ENCODE results near the gene SLC6A13.

DNA sequence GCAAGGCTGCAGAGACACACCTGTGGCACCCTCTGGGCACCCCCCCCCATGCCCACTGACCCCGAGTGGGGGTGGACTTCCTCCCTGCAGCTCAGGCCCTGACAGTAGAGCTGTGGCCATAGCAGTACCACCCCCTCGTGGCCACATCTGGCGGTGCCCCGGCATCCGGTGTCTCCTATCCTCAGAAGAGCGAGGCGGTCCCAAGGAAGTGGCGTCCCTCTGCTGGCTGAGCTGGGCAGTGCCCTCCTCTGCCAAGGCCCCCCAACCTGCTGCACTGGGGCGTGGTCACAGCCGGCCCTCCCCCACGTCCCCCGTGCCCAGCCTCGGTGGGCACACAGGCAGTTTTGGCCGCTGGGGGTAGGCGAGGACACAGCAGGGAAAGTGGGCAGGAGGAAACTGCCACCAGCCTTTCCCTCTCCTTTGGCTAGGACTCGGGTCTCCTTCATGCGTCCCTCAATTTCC lies 42.7 kb downstream of the SLC6A13 start:
- TF ChIP-seq, protein P1, sequence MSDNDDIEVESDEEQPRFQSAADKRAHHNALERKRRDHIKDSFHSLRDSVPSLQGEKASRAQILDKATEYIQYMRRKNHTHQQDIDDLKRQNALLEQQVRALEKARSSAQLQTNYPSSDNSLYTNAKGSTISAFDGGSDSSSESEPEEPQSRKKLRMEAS (IDR thresholded peaks at IDR 0.05; ENCODE audit: low read depth, low read length): 0 out of 2 replicates have a peak, but pooled peaks have one; percentile 9
- TF ChIP-seq, protein P2, sequence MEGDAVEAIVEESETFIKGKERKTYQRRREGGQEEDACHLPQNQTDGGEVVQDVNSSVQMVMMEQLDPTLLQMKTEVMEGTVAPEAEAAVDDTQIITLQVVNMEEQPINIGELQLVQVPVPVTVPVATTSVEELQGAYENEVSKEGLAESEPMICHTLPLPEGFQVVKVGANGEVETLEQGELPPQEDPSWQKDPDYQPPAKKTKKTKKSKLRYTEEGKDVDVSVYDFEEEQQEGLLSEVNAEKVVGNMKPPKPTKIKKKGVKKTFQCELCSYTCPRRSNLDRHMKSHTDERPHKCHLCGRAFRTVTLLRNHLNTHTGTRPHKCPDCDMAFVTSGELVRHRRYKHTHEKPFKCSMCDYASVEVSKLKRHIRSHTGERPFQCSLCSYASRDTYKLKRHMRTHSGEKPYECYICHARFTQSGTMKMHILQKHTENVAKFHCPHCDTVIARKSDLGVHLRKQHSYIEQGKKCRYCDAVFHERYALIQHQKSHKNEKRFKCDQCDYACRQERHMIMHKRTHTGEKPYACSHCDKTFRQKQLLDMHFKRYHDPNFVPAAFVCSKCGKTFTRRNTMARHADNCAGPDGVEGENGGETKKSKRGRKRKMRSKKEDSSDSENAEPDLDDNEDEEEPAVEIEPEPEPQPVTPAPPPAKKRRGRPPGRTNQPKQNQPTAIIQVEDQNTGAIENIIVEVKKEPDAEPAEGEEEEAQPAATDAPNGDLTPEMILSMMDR (IDR thresholded peaks at IDR 0.05; ENCODE audit: low read depth, low read length): peak; percentile 89
- TF ChIP-seq POLR2A (IDR thresholded peaks at IDR 0.05; ENCODE audit: extremely low read depth, insufficient read length): no peak
